GM12878 (cell line): ENCODE data around the gene SLC25A29.

Source experiments
- CTCF ChIP-seq, 3 experiments: IDR thresholded peaks in 2 of 3; conservative IDR thresholded peaks in 1 of 3; 2 replicates each; pipeline ENCODE4 v1.5.1; 2011; ENCODE audit warnings: low read depth in 3 of 3, low read length in 3 of 3, mild to moderate bottlenecking in 3 of 3, control low read depth in 2 of 3, moderate library complexity in 2 of 3, inconsistent platforms in 1 of 3, mixed read lengths in 1 of 3; ENCODE audit not compliant: control insufficient read depth in 2 of 3, insufficient read depth in 1 of 3; ENCODE audit errors: extremely low read depth in 1 of 3
- HCFC1 ChIP-seq: fragments of 150-350 bp; IDR thresholded peaks from 2 replicates; pipeline ENCODE4 v1.6.1; 2014; ENCODE audit warnings: low read length
- PKNOX1 ChIP-seq: fragments of 450-650 bp; IDR thresholded peaks from 2 replicates; pipeline ENCODE4 v1.6.1; 2016; ENCODE audit warnings: mild to moderate bottlenecking
- POLR2A ChIP-seq: IDR thresholded peaks from 2 replicates; pipeline ENCODE4 v1.6.1; 2011; ENCODE audit warnings: low read depth, mild to moderate bottlenecking, low read length
- POLR2AphosphoS5 ChIP-seq: IDR thresholded peaks from 2 replicates; pipeline ENCODE4 v1.6.1; 2011; ENCODE audit warnings: mild to moderate bottlenecking, low read length, inconsistent platforms
- RAD21 ChIP-seq: IDR thresholded peaks from 2 replicates; pipeline ENCODE4 v1.6.1; 2011; ENCODE audit warnings: mild to moderate bottlenecking, low read depth, low read length, moderate library complexity; ENCODE audit not compliant: insufficient read depth

- TF ChIP-seq CTCF (IDR thresholded peaks at IDR 0.05 in 2 of 3, conservative IDR thresholded peaks at IDR 0.05 in 1 of 3; ENCODE audit: control insufficient read depth in 2 of 3, extremely low read depth in 1 of 3, insufficient read depth in 1 of 3, low read depth in 3 of 3, low read length in 3 of 3) (no peak), RAD21 (no peak), PKNOX1 (no peak), HCFC1 (no peak), POLR2AphosphoS5 (no peak), POLR2A (peak; percentile 40; the same call in 1 of the 2 replicates)
Measured at GRCh38 chr14:100282083-100282350, 24.2 kb downstream of the SLC25A29 start.
